GM21529 (cell line): ENCODE data around the gene UBTD1.
"Not testable (repeated sequence)": the region's sequence is repeated elsewhere in the genome, so short reads cannot be mapped to it uniquely, and the experiment has no call there.

ENCODE experiments used
- ATAC-seq: cut with Tn5 transposase; IDR thresholded peaks from one replicate; pipeline ENCODE4 v1.9.1; 2021; ENCODE audit not compliant: unreplicated experiment

The UBTD1 gene

DNA sequence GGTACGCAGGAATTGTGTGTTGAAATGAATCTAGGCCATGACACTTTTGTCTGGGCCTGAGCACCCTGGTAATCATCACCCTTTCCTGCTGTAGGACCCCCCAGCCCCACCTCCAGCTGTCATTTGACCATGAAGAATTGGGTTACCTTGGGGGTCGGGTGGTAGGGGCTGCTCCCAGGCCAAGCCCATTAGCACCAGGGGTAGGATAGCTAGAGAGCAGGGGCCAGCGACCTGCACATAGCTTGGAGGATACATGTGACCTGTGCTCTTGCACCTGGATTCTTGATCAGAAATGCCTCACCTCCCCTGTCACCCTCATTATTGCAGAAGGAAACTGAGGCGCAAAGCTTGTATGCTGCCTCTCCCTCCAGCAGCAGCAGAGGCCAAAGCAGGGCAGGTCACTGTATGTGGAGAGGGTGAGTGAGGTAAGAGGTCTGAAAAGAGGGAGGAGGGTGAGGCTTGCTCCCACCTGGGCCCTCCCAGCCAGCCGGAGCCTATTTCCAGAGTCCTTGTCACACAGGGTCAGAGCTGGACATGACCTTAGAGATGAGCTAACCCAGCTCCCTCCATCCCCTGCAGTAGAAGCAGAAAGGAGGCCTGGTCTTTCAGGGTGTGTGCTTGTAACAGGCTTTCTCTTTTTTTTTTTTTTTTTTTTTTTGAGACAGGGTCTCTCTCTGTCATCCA, 38.6 kb downstream of the UBTD1 start:
- no peak for ATAC-seq

DNA sequence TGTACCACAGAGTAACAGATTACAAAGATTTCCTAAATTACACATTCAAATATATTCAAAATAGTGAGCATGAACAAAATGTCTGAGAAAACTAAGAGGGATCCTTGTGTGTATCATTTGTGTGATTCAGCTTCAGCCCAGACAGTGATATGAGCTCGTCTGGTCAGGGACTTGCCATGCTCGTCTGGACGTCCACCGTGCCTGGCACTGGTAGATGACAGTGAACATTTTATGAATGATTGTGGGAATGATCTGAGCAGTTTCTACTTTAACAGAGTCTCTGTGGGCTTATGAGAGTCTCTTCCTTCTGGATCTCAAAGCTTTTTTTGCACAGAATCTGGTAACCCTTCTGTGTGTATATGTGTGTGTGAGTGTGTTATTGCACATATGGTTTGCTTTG, 39.7 kb downstream of the UBTD1 start:
- ATAC-seq: no peak

DNA sequence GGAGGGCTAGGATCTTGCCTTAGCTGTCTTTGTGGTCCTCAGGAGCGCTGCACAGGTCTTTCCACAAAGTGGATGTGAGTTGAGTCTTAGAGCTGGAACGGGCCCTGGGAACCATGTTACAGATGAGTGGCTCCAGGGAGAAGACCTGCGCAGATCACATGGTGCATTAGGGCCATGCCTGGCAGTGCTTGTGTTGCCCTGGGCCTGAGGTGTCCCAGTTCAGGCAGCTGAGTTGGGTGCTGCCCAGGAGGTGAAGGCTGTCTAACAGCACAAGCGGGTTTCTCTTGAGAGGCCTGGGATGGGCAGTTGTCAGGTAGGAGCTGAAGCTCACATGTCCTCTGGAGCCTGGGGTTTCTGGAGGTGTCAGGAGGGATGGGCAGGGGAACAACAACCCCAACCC, 40.1 kb downstream of the UBTD1 start:
- no peak for ATAC-seq

DNA sequence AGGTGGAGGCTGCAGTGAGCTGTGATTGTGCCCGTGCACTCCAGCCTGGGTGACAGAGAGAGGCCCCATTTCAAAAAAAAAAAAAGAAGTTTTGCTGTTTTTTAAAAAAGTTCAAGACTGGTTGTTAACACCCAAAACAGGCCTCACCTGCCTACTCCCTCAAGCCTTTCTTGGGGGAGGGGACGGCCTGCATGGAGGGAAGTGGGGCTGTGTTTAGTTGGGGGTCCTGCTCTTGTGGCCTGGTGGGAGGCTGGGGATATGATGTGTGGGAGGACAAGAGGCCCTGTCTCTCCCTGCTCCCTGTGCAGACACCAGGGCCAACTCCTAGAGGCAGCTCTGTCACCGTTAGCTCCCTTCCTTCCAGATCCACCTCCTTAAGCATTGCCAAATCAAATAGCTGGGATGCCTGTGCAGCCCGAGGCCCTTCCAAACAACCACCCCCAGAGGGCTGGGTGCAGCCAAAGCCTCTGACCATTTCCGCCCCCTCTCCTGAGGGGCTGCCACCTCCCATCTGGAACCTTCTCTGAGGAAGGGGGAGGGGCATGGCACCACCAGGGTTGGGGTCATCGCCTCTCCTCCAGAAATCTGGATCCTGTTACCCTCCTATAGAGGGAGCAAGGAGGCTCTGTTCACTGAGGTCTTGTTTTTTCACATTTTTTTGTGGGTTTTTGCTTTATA, 40.9 kb downstream of the UBTD1 start:
- ATAC-seq: no peak

DNA sequence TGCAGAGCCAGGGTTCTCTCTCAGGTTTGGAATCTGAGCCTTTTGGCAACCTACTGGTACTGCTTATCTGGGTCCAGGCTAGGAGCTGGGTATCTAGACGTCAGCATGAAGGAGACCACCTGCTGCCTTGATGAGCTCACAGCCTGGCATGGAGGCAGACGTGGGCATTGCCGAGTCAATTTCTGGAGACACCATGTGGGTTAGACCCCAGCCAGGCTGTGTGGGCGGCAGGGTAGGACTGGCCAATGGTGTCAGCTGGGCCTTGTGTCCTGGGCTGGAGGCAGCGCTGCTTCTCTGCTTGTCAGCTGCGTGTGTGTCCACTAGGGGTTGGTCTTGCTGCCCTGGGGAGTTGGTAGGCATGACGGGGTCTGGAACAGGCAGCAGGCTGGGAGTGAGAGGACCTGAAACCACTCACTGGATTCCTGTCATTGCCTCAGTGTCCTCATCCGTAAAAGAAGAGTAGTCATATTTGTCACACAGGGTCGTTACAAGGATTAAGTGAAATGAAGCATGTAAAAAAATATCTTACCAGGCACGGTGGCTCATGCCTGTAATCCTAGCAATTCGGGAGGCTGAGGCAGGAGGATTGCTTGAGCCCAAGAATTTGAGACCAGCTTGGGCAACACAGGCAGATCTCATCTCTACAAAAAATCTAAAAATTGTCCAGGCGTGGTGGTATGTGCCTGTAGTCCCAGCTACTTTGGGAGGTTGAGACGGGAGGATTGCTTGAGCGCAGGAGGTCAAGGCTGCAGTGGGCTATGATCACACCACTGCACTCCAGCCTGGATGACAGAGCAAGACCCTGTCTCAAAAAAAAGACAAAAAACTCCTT, 42.2 kb downstream of the UBTD1 start:
- no peak for ATAC-seq

DNA sequence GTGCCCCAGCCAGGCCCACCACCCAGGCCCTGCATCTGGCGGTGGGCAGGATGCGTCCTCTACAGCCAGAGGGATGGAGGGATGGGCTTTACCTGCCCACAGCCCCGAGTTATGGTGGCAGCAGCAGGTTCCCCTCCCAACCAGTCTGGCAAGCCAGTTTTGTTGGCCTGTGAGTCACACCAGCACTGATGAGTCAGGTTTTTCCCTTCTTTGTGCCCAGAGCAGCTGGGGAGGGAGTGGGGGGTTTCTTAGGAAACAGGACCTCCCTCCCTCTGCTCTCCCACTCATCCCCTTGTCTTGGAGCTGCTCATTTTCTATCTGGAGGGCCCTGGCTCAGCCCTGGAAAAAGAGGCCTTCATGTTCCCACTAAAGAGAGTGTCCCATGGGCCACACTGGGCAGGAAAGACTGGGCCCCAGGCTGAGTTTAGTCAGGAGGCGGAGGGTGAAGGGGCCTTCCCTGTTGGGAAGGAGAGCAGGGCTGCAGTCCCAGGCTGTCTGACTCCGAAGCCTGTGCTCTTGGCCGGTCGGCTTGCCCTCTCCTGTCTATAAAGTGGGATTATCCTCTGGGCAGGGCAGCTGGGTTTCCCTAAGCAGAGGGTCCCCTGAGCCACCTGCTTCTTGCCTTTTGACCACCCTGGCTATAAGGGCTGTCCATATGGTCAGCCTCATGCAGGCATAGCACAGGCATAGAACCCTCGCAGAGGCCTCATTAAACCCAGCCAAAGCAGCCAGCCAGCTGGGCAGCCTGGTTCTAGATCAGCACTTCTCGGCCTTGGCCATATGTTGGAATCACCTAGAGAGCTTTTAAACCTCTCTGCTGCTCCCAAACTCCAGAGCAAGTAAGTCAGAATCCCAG, 43.7 kb downstream of the UBTD1 start:
- ATAC-seq: no peak

DNA sequence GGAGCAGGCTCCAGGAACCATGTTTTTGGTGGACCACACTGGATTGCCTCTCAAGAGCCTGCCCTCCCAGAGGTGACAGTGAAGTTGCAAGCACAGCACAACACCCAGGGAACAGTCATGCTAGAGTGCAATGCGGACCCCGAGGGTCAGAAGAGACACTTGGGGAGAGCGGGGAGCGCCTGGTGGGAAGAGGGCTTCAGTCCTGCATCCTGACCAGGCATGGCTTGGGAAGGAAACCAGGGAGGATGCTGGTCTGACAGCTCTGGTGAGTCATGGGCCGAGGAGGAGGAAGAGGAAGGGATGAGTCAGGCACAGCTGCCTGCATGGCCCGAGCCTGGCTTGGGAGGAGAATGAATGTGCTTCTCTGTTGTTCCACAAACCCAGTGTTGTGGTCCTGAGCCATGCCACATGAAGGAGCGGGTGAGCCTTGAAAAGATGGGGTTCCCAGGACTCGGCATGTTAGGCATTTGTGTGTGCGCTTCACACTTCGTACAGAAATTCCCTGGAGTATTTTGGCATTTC, 44.4 kb downstream of the UBTD1 start:
- no peak for ATAC-seq

DNA sequence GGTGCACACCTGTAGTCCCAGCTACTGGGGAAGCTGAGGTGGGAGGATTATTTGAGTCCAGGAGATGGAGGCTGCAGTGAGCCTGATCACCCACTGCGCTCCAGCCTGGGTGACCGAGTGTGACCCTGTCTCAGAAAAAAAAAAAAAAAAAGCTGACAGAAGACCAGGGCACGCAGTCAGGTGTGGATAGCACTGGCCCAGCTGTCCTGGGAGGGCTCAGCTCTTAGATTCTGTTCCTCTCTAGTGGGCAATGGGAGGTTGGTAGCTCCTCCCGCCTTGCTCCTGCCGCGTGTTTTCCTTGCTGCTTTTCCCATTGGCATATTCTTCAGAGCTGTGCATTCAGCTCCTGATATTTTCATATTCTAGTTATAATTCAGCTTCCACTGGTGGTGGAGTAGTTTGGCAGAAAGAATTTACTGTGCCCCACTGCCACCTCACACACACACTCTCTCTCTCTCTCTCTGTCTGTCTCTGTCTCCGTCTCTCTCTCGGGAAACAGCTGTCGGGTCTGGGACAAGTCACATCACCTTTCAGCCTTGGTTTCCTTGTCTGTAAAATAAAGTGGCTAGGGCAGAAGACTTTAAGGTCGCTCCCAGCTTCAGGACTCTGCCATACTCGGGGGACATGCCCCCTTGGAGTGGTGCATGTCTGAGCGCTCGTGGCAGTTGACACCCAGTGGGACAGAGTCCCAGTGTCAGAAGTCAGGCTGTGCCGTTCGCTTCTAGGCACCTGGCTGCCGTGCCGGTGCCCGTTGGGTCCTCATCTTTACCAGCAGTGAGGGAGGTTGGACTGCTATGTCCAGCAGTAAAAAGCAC, 47.9 kb downstream of the UBTD1 start:
- ATAC-seq: no peak

DNA sequence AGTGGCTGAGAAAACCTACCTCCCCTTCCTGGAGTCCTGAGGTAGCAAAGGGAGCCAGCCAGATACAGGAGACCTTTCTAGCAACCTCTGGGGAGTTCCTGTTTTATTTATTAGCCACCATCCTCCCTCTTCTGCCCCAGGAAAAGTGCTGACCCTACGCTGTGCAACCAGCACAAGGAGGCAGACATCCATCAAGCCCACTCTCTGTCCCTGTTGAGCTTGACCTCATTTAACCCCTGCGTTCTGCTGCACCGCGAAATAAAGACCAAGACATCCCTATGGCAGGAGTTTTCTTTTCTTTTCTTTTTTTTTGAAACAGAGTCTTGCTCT, 48.5 kb downstream of the UBTD1 start:
- no peak for ATAC-seq

DNA sequence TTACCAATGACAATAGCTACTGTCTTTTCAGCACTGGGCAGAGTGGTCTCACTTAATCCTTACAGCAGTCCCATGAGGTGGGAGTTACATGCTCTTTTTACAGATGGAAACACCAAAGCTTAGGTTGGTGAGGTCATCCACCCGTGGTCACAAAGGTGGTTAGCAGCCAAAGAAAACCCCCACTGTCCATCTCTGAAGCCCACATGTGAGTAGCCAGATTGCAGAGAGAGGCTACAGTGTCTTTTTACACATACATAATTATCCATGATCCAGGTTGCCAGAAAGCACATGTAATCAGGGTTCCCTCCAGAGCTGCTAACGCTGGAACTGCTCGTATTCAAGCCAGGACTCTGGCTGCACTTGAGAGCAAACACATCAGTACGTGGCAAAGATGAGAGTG, 49.2 kb downstream of the UBTD1 start:
- ATAC-seq: no peak

DNA sequence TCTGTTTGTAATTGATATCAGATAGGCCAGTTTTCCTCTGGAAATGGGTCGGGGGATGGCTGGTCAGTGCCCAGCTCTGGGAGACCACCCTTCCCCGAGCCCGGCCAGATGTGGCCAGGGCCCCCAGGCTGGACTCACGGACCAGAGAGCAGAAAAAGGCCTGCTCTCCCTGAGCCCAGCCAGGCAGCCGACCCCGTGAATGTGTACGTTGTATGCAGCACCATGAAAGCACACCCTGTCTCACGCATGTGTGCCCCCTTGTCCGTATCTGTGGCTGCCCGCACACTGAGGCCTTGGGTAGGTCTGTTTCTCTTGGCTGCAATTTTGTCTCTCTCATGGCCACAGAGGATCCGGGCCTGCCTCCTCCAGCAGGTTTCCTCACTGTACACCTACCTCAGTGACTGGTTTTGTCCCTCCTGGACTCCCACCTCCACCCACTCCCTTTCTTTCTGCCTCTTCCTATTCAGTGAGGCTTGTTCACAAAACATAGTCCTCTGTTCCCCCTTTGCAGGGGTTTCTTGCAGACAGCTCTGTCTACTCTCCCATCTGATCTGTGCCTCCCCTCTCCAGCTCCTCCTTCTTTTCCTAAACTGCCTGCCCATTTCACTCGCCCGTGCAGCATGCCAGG, 50.2 kb downstream of the UBTD1 start:
- ATAC-seq: no peak

DNA sequence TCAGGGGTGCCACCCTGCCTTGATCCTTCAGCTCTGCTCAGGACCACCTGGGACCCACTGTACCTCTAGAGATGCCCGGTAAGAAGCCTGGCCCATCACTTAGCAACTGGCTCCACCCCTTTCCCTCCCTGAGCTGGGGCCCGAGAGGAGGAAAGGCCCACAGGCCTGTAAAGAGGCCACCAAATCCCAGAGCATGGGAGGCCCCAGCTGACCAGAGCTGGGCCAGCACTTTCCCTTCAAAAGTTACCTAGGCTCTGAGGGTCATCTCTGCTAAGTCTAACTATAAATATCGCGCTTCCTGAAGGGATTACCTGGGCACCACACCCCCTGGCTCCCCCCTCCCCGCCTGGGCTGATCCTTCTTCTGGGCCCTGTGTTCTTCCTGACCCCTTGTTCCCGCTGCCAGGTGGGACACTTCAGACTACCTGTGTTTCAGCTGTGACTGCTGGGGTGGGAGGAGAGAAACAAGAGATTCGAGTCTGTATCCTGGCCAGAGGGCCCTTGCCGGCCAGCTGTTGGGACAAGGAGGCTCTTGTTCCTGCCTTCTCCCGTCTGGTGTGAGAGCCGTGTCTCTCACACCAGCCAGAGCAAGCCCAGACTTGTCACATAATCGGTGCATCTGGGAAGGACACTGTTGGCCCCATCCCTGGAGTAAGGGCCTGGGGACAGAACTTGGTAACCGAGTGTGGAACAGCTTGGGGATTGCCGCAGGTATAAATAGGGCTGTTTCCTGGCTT, 51.0 kb downstream of the UBTD1 start:
- no peak for ATAC-seq

DNA sequence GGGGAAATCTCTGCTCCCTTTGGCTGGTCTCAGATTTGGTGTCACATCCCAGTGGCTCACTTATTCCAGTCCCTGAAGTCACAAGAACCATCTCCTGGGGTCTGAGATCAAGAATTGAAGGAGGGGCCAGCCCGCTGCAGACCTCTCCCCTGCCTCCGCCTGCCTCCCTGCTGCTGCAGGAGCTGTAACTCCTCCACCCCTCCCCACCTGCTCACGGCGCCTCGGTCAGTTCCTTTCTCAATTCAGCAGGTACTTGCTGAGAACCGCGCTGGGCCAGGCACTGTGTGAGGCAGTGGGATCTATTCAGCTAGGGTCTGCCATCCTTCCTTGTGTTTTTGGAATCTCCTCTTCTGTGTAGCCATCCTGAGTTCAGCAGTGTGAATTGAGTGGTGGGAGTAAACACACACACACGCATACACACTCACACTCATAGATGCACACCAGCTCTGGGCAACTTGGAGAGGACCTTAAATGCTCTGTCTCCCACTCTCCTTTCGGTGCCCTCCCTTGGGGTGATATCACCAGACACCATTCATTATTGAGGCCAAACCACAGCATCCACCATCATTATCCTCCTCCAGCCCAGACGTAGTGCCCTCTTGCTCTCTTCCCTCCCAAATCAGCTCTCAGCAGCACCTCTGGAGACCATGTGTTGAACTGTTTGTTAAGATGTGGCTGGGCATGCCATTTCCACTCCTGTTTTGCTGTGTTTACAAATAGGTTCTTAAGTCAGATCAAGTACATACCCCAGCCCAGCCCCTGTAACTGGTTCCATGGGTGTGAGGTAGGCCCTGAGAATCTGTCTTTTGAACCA, 51.8 kb downstream of the UBTD1 start:
- ATAC-seq: no peak

DNA sequence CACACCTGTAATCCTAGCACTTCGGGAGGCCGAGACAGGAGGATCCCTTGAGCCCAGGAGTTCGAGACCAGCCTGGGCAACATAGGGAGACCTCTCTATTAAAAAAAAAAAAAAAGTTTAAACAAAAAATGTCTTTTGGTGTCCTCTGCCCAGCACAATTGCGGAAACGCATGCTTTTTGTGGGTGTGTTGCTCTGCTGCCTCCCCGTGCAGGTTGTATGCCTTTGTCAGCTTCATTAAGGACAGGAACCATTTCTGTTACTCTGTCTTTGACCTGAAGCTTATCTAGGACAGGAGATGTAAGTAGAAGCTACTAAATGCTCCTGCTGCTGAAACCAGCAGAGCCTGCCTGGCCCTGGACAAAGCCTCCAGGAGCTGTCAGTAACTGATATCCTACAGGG, 52.5 kb downstream of the UBTD1 start:
- ATAC-seq: no peak

DNA sequence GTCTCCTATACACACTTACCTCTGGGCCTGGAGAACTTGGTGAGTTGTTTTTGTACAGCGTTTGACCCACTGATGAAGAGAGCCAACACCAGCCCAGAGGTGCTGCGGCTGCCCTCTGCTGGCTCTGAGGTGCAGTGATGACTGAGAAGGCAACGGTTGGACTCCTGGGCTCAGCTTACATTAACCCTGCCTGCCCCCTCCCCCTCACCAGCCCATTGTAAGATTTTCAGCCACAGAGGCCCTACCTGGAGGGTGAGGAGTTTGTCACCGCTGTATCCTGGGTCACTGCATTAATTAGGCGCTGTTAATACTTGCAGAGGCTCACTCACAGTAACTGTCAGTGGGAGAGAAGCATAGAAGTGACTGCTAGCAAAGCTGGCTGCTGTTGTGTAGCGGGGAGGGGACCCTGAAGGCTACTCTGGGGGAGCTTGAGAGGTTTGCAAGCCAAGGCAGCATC, 54.9 kb downstream of the UBTD1 start:
- ATAC-seq: no peak

DNA sequence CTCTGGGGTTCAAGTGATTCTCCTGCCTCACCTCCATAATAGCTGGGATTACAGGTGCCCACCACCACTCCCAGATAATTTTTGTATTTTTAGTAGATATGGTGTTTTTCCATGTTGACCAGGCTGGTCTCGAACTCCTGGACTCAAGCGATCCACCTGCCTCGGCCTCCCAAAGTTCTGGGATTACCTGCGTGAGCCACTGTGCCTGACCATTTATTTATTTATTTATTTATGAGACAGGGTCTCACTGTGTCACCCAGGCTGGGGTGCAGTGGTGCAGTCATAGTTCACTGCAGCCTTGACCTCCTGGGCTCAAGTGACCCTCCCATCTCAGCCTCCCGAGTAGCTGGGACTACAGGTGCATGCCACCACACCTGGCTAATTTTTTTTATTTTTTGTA, 55.6 kb downstream of the UBTD1 start:
- ATAC-seq: not testable (repeated sequence)

DNA sequence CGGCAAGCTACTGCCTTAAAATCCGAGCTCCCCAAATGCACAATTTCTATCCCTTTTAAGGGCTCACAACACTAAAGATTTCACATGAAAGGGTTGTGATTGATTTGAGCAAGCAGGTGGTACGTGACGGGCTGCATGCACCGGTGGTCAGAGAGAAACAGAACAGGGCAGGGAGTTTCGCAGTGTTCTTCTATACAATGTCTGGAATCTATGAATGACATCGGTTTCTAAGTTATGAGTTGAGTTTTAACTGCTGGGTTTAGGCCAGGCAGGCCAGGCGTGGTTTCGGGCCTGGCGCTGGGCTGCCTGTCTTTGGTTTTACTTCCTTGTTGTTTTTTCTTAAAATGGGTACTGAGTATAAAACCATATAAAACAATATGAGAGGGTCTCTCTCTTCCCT, 56.8 kb downstream of the UBTD1 start:
- not testable (repeated sequence) for ATAC-seq

DNA sequence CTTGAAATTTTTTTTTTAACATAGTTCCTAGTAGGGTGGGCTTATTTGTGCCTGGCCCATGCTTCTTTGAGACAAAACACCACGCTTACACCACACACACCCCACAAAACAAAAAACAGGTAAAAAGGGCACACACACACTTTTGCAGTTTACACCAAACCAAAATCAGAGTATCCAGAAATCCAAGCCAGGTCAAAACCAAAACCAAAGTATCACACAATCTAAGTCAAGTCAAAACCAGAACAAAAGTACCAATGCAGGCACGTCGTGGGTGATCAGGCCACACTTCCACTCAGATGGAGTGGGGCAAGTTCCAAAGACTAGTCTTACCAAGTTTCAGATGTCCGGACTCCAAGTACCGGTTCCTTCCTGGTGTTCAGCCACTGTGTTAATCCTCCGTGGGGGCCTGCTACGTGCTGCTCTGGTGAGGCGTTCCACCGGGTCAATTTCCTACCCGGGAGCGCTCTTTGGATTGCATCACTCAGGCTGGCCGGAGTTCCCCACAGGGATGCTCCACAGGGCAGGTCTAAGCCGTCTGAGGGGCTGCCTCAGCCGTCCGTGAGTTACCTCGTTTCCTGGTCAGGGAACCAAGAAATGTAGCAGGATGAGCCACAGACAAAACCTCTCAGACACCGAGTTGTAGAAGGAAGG, 62.1 kb downstream of the UBTD1 start:
- not testable (repeated sequence) for ATAC-seq
